Activated T-helper 1 cell treated with Interleukin-2 at 50 U/mL for 16 hours (primary cell): ENCODE measurements around the gene EREG.
"Not testable (repeated sequence)": the region's sequence is repeated elsewhere in the genome, so short reads cannot be mapped to it uniquely, and the experiment has no call there.

ENCODE experiments used
- DNase-seq: peaks from one replicate; pipeline ENCODE4 v3.0.0-alpha.2; 2020; ENCODE audit warnings: low read depth

Gene EREG, protein sequence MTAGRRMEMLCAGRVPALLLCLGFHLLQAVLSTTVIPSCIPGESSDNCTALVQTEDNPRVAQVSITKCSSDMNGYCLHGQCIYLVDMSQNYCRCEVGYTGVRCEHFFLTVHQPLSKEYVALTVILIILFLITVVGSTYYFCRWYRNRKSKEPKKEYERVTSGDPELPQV

DNA sequence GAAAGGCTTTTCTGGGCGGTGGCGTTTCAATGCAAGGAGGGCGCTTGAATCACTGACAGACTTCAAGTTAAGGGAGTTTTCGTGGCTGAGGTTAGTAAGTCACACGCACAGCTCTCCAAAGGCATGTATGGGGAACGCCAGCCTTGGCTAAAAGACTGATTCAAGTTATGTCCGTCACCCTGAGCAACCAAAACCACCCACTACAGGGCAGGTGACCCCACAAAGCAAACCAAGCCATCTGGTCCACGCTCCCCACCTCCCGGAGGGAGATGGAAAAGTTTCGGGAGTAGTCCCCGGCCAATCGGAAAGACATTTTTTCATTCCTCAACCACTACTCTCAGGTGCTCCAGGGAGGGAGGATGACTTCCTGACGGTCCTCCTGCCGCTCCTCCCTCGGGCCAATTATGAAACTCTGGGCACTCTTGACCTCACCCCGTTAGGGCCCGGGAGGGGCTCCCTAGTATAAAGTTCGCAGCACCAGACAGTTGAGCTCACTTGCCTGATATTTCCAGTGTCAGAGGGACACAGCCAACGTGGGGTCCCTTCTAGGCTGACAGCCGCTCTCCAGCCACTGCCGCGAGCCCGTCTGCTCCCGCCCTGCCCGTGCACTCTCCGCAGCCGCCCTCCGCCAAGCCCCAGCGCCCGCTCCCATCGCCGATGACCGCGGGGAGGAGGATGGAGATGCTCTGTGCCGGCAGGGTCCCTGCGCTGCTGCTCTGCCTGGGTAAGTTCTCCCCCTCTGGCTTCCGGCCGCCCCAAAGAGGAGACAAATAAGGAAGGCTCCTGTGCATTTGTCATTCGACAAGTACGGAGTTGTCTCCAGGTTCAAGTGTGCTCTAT, at the start of gene EREG:
EREG (plus strand) TSS at position 494 of the 840 bp plus-strand sequence; CDS start at position 658, 164 bp downstream.
- DNase-seq, result no peak

DNA sequence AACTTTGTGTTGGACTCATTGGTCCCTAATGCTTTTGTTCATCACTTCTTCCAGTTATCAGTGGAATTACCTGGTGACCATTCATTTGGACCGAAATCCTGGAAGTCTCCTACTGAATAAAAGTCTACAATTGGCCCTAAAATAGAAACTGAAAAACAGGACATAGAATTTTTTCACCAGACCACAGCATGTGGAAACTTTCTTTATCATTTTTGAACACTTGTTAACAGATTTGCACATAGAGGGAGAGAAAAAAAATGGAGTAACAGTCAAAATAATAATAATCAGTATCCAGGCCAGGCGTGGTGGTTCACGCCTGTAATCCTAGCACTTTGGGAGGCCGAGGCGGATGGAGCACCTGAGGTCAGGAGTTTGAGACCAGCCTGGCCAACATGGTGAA, 49.6 kb upstream of the EREG start:
- no peak for DNase-seq

DNA sequence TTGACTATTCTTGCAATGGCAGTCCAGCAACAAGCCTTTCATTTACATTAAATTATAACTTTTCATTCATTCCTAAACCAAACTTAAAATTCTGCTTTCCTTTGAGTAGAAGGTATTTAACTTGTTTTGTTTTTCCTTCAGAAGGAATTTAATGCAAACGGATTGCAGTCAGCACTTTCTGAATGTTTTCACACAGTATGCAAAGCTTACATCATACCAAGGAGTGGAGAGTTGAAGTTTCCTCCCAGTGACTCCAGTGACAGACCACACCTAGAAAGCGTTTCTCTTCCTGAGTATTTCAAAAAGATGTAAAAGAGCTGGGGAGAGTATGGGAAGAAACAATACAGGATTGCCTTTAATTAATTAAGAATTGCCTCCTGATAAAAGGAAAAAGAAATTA, 48.5 kb upstream of the EREG start:
- DNase-seq, result no peak

DNA sequence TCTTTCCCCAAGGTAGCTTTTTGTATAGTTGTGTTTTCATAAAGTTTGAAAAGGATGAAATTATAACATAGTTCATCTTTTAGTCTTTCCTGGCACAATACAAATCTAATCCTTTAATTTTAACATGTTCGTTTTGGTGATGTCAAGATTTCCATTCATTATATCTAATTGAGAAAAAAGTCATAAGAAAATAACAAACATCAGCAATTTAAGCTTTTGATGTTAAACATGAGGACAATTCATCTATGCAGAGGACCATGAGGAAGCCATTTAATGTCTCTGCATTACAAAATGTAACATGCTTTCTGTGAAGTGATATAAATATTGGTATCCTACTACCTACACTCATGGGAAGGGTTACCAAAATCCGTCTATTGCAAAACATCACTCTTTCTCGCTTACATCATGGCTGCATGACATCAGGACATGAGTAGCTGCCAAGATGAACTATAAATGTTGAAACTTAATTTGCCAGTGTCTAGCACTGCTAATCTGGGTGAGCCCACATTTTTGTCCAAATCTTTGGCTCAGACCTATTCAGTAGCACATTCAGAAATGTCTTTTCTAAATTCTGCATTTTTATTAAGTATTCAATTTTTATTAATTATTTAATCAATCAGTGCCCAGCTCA, 47.2 kb upstream of the EREG start:
- no peak for DNase-seq

DNA sequence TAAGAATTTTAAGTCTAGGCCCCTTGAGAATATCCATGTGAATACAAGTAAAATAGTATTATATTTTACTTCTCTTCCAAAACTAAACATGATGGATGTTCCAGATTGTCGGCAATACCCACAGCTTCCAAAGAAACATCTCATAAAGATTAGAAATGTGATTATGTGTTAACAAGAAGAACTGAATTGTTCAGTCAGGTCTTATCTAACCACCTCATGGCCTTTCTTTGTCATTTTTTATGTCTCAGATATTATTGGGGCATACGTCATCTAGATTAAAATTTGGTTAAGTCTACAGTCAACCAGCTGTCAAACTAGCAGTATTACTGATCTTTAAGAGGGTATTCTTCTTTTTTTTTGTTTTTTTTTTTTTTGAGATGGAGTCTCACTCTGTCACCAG, 46.7 kb upstream of the EREG start:
- DNase-seq, result no peak

DNA sequence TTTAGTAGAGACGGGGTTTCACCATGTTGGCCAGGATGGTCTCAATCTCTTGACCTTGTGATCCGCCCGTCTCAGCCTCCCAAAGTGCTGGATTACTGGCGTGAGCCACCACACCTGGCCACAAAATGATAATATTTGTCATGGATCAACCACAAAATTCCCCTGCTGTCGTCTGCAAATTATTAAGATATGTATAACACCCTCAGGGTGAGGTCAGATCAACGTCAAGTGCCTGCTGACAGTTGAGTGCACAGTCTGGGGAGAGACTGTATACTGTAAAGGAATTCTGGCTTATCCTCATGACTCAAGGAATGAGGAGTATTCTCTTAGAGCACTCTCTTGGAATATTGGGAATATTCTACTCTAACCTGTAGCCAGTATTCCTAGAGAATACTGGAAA, 45.5 kb upstream of the EREG start:
- no peak for DNase-seq

DNA sequence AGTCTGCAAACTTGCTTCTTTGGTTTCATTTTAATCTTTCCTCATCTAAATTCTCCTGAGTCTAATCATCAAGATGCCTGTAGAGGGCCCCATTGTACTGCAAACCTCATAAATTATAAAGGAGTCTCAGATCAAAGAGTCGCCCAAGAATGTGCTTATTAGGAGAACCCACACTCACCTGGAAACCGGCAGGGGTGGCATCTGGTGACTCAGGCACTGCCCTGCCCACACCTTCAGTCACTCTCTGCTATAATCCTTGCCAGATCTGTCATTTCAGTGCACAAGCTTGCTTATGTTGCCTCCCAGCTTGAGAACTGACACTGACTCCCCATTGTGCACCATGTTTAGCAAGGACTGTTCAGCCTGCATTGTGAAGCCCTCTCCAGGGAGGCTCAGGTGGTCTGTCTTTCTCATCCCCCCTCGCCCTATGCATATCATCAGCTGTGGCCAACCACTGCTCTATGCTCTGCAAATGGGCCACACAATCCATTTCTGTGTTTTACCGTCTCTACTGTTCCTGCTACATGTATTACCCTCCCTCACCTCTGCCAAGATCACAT, 44.3 kb upstream of the EREG start:
- DNase-seq, result no peak

DNA sequence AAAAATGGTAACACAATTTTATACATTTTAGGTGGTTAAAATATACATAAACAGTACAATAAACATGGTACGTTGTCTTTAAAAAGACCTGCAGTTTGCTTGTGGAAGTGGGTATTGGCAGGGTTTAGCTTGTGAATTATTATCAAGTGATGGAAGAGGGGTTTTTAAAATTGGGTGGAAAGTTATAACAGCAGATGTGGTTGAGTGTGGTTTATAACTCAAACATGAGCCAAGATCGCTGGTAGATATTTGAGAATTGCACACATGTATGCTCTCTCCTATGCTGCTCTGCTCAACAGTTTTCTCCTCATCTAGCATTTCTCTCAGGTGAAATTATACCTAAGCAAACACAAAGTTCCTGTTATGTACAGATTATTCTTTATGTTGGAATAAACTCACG, 42.6 kb upstream of the EREG start:
- DNase-seq, result no peak

DNA sequence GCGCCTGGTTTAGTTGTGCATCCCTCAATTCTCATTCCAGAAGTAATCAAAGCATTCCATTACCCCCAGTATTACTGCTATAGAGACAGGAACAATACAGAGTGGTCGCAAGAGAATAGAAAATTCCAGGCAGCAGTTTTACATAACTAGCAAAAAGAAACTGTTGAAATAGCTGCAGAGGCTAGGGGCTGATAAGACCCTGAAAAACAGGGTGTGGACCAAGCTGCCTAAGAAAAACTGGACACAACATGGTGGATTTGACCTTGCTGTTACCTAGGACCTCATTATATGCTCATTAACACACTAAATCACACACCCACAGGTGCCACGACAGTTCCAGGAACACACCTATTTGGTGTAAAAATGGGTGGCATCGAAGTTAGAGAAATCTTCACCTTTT, 41.3 kb upstream of the EREG start:
- DNase-seq, result no peak

DNA sequence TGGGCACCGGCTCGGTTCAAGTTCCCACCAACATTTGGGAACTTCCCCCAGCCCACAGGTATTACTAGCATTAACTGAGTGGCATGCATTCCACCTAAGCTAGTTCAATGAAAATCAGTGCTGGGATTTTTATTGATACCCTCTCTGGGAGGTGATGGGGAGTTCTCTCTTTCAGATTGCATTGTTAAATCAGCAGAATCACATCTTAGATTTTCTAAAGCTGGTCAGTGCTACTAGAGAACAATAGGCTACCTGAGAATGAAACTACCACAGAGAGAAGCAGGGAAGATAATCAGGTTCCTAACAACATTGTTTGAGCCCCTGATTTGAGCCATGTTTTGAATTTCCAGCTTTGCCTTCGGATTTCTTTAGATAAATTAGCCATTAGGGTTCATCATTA, 40.7 kb upstream of the EREG start:
- no peak for DNase-seq

DNA sequence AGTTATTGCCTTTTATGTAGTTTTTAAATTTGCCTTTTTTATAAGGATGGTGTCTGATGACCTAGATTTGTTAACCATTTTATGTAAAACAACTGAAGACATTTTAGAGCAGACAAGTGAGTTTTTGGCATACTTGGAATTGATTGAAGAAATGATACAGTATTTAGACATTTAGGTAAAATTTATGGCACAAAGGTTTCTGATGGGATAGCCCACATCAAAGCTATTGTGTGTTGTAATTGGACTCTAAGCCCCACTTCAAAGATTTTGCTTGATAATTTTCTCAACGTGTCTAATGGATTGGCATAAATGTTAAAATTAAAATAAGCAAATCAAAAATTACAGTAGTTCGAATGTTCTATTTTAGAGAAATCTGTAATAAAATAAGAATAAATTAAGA, 39.1 kb upstream of the EREG start:
- DNase-seq, result no peak

DNA sequence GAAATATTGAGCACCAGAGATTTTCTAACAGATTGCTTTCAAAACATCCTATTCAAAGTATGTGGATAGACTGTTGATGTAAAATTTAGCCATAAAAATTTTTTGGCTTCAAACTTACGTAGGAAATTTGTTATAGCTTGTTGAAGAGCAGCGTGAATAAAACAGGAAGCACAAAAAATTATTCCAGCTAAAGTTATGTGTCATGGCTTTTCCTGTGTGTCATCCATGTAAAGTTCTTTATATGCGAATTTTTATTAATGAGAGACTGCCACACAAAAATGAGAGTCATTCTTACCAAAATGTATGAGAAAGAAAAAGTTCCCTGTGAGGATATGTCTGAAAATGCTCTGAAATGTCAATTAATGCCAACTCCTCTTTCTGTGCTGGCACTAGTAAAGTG, 37.2 kb upstream of the EREG start:
- DNase-seq, result no peak

DNA sequence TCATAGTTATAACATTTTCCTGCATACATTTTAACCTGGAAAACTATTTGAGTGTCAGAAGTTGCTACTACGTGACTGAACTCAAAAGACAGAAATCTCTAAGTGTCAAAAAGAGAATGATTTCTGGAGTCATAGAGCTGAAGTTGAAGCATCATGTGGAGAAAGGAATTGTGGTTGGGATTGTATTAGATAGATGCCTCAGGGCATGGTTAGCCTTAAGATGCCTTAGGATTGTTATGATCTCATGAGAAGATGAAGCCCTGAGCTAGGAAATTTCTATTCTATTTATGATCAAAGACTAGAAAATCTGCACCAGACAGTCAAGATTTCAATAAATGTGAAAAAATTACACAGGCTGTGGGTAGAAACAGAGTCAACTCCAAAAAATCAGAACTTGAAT, 36.4 kb upstream of the EREG start:
- no peak for DNase-seq

DNA sequence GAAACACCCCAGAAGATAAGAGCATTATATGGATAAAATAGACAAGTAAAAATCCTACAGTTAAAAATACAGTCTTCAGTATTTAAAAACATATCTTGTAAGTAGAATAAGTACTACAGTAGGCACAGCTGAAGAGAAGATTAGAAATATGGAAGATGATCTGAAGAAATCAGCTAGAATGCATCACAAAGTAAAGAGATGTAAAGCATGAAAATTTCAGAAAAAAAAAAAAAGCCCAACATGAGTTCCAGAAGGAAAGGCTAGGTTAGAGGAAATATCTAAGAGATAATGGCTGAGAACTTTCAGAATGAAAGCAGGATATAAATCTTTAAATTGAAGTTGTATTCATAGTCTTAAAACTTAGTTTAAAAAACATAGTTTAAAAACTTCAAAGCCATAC, 35.6 kb upstream of the EREG start:
- DNase-seq, result no peak

DNA sequence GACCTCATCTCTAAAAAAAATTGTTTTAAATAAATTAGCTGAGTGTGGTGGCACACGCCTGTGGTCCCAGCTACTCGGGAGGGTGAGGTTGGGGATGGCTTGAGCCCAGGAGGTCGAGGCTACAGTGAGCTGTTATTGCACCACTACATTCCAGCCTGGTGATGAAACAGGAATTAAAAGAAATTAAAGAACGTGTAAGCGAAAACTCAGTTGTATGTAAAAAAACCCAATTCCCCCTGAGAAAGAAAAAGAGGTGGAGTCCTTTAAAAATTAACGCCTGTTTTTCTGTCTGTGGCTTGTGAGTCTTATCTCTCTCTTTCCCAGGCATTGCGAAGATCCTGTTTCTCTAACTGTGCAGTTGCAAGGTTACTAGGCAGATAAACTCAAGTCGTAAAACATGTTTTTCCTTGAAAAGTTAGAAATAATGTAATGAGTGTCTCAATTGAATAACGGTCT, 34.6 kb upstream of the EREG start:
- DNase-seq, result no peak

DNA sequence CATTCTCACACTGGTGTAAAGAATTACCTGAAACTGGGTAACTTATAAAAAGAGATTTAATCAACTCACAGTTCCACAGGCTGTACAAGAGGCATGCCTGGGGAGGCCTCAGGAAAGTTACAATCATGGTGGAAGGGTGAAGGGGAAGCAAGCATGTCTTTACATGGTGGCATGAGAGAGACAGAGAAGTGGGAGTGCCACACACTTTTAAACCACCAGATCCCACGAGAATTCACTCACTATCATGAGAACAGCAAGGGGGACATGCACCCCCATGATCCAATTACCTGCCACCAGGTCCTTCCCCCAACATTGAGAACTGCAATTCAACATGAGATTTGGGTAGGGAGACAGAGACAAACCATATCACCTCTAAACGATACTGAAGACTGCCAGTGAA, 33.7 kb upstream of the EREG start:
- no peak for DNase-seq

DNA sequence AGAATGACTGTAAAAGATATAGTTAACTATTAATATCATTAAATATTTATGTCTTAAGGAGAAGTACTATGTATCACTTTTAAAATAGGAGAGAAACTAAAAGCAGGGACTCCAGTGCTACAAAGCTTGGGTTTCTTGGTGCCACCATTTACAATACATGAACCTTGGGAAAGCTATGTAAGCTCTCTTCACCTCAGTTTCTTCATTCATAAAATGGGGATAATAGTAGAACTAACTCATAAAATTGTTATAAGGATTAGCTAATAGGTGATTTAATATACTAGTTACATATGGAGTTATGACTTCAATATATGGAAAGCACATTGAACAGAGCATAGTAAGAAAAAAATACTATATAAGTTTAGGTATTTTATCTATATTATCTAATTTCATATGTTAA, 33.0 kb upstream of the EREG start:
- no peak for DNase-seq

DNA sequence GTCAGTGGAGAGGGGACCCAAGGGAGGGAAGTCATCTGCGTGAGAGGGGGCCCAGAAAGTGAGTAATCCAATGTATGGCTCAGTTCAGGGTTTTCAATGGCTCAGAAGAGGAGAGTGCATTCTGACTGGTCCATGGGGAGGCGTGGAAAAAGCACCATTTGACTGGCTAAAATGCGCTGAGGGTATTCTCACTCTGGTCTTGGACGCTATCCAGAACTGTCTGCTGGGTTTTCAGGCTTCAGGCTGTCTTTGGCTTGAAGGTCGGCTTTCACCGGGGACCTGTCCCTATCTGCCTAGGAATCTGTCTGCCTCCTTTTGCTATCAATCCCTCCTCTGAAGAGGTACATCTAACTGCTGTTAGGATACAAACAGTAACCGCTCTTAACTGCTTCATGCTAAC, 30.3 kb upstream of the EREG start:
- DNase-seq, result no peak

DNA sequence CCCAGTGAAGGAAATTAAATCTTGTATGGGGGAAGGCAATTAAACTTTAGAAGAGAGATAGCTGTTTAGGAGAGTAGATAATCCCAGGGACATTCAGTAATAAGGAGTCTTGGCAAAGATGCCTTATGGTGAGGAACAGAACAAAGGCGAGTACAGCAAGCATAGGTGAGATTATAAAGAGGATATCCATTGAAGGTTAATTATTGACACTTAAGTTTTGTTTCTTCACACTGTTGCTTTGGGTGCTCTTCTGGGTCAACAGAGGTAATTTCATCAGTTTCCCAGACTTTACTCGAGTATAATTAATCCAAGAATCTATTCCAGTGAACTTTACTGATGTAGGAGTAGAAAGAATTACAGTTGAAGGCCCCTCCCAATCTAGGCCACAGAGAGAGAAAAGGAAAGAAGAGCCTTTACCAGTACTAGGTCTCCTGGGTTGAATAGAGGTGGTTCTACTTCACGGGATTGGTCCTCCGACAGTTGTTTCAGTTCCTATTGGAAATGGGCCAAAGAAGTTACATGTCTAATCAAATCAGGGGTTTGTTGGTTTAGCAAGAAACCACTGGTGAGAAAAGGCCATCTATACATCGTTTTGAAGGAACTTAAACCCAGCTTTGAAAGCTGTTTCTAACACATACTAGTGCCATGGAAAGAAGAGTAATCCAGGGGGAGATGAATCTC, 29.5 kb upstream of the EREG start:
- DNase-seq, result no peak

DNA sequence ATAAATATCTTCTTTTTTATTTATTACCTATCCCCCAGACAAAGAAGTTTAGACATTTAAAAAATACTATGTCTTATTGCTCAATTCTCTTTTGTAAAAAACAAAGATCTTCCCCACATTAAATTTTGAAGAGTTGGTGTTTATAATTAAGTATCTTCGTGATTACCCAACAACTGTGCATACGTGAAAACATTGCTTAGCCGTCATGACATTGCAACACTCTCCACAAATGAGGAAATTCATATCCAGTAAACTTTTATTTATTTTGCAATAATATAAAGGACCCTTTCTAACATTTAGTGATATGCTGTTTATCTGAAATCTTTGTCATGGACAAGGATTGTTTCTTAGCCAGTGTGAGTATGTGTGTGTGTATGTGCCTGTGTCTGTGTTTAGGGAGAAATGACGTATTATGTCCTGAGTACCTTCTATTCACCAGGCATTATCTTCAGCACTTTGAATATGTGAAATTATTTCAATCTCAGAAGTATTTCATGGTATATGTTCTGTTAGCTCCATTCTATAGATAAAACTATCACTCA, 26.1 kb upstream of the EREG start:
- DNase-seq, result no peak

DNA sequence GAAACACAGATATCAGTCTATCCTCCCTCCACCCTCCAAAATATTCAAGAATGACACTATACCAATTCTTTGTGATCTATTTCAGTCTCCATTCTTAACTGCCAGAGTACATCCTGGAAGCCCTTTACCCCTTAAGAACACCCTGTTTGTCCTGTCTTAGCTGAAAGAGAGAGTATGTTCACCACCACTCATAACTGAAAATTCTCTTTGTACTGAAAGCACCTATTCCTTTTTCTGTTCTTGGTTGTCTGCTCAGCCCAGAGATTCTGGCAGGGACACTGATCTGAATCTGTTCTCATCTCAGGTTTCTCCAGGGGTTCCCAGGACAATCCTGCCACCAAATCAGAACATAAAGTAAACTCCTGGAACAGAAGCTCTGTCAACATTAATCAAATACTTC, 25.4 kb upstream of the EREG start:
- no peak for DNase-seq

DNA sequence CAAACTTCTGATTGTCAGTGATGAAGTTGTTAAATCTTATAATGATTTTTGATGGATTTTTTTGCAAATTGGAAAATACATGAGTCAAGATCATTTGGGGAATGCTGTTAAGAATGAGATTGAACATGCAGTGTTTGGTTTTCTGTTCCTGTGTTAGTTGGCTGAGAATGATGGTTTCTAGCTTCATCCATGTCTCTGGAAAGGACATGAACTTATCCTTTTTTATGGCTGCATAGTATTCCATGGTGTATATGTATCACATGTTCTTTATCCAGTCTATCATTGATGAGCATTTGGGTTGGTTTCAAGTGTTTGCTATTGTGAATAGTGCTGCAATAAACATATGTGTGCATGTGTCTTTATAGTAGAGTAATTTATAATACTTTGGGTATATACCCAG, 24.5 kb upstream of the EREG start:
- DNase-seq, result not testable (repeated sequence)
